Aorta (tissue), 5 donors: ENCODE measurements around the gene SIGLEC10. TPM values are rescaled to one million over a fixed set of nuclear protein-coding genes. Genes with fewer than 3 reads are reported as not detected.
"Not testable (repeated sequence)": the region's sequence is repeated elsewhere in the genome, so short reads cannot be mapped to it uniquely, and the experiment has no call there.

ENCODE experiments used
- ATAC-seq: fragments of 200-7000 bp; cut with Tn5 transposase; one replicate; pipeline ENCODE4 v1.9.1; 2022; ENCODE audit warnings: moderate library complexity; ENCODE audit not compliant: low FRiP score
- DNase-seq, 2 donors: peaks; one replicate each; pipeline ENCODE4 v3.0.0-alpha.2; 2020
- H3K27ac ChIP-seq, 2 donors: one replicate each; pipeline ENCODE4 v1.5.1; 2013; ENCODE audit warnings: low read length in 2 of 2, mild to moderate bottlenecking in 2 of 2, moderate library complexity in 2 of 2, control low read depth in 1 of 2, inconsistent platforms in 1 of 2, low read depth in 1 of 2
- H3K27me3 ChIP-seq, 2 donors: one replicate each; pipeline ENCODE4 v1.6.1; 2013; ENCODE audit warnings: control low read depth in 1 of 2, low read length in 1 of 2, mild to moderate bottlenecking in 1 of 2, moderate library complexity in 1 of 2; ENCODE audit not compliant: insufficient read depth in 2 of 2, control insufficient read depth in 1 of 2
- H3K36me3 ChIP-seq, 2 donors: one replicate each; pipeline ENCODE4 v1.6.1; 2013; ENCODE audit warnings: control low read depth in 1 of 2, low read length in 1 of 2, mild to moderate bottlenecking in 1 of 2; ENCODE audit not compliant: insufficient read depth in 2 of 2, control insufficient read depth in 1 of 2
- H3K4me1 ChIP-seq, 2 donors: one replicate each; pipeline ENCODE4 v1.6.1; 2013; ENCODE audit warnings: low read length in 2 of 2, control low read depth in 1 of 2, mild to moderate bottlenecking in 1 of 2, moderate library complexity in 1 of 2; ENCODE audit not compliant: insufficient read depth in 2 of 2, control insufficient read depth in 1 of 2
- H3K4me3 ChIP-seq, 2 donors: one replicate each; pipeline ENCODE4 v1.5.1; 2013; ENCODE audit warnings: low read length in 2 of 2, control low read depth in 1 of 2, mild to moderate bottlenecking in 1 of 2
- H3K9me3 ChIP-seq: one replicate; pipeline ENCODE4 v1.6.1; 2013; ENCODE audit warnings: mild to moderate bottlenecking, low read length; ENCODE audit not compliant: control insufficient read depth
- WGBS, 2 donors: extraction: QIAGEN DNeasy Blood & Tissue Kit; methylation state at CpG; one replicate each; pipeline ENCODE4 v1.1.7; 2013; 5-methylcytosine and 5-hydroxymethylcytosine counted together
- intact Hi-C, 2 donors: fragments of 100-400 bp; cut with DNase I; formaldehyde crosslinking; loops; one replicate each; pipeline versions ENCODE4 v1.14.2 to v1.15.0; 2022
- long read RNA-seq, 2 donors: library from polyadenylated mRNA; unstranded; transcript quantifications; one replicate each; pipeline ENCODE4 v2.0.0, GENCODE V29; 2020 to 2021
- polyA plus RNA-seq, 2 donors: library from polyadenylated mRNA; stranded (reverse); fragments of 200-250 nt; gene quantifications; one replicate each; pipeline ENCODE4 v1.2.3, GENCODE V29; 2013
- total RNA-seq, 2 donors: library from RNA; stranded (reverse); fragmentation: NEBNext Ultra II Directional; extraction: Animal tissue kit (Norgen Biotek cat#: 25700); gene quantifications; one replicate each; pipeline ENCODE4 v1.2.1, GENCODE V29; 2021
- donor health status: healthy with polysubstance abuse.
- donor health status: Bipolar disorder and iron deficiency.
- donor health status: DM: no; HTN: no; CAD: no.
- donor health status: DM: no; HTN: no; CAD: no.
- donor health status: DM: yes; HTN: yes; CAD: no.

SIGLEC10 gene
- total RNA-seq (1 to 10 TPM; 4.0 to 4.6 TPM), polyA plus RNA-seq (1 to 10 TPM; 1.2 to 4.6 TPM)
- long read RNA-seq, donor 1, partial matches to known transcripts: 5 of 7 reads
- long read RNA-seq, donor 1, other reads (novel, unspliced or antisense): 1 of 7 reads
- long read RNA-seq, donor 2, partial matches to known transcripts: 0 of 1 reads
- long read RNA-seq, donor 2, other reads (novel, unspliced or antisense): 0 of 1 reads

- intact Hi-C loops: no loop called here
- ATAC-seq (peak; percentile 19), DNase-seq (peak; percentile 80 to 84)
- Histone ChIP-seq H3K27me3 (no peaks in the 10 kb centered on the region), H3K27ac (no peak within 1 kb of the TSS), H3K4me3 (no peak within 1 kb of the TSS), H3K36me3 (no peaks in the 10 kb centered on the region), H3K4me1 (no peaks in the 10 kb centered on the region), H3K9me3 (no peaks in the 10 kb centered on the region)
- WGBS, 2 donors: 60 to 66% methylated on average over 20 to 21 of the region's 21 CpGs
Measured at GRCh38 chr19:51417107-51417809, at the start of gene SIGLEC10. TSS of gene SIGLEC10 (minus strand) at chr19:51417642. CDS start at chr19:51417581, 61 bp downstream.

GRCh38 chr19:51466723-51467122, 49.3 kb upstream of the SIGLEC10 start:
- Histone ChIP-seq H3K9me3 (no peaks in the 10 kb centered on the region), H3K27ac (no peak overlapping the region), H3K4me1 (no peaks in the 10 kb centered on the region), H3K36me3 (no peaks in the 10 kb centered on the region), H3K27me3 (no peaks in the 10 kb centered on the region), H3K4me3 (no peak overlapping the region)
- intact Hi-C loops: no loop called here
- ATAC-seq (no peak), DNase-seq (no peak)
- 54 to 59% methylated on average over 3 of the region's 3 CpGs for WGBS, 2 donors

GRCh38 chr19:51463976-51464581, 46.6 kb upstream of the SIGLEC10 start:
- not testable (repeated sequence) for H3K4me3 ChIP-seq

GRCh38 chr19:51462681-51463080, 45.2 kb upstream of the SIGLEC10 start:
- WGBS, 2 donors: 79 to 83% methylated on average over 10 of the region's 10 CpGs
- Histone ChIP-seq H3K36me3 (no peaks in the 10 kb centered on the region), H3K4me1 (no peaks in the 10 kb centered on the region), H3K9me3 (no peaks in the 10 kb centered on the region), H3K4me3 (no peak overlapping the region), H3K27me3 (no peaks in the 10 kb centered on the region), H3K27ac (no peak overlapping the region)
- DNase-seq: no peak
- intact Hi-C loops: no loop called here
- ATAC-seq: no peak

More at GRCh38 chr19:51463976-51464581, 46.6 kb upstream of the SIGLEC10 start:
- intact Hi-C loops, H3K36me3 ChIP-seq, H3K4me1 ChIP-seq, H3K27me3 ChIP-seq, DNase-seq, H3K27ac ChIP-seq, H3K9me3 ChIP-seq: not testable (repeated sequence)
- peak; percentile 53 for ATAC-seq
- 29 to 35% methylated on average over 13 to 15 of the region's 33 CpGs for WGBS, 2 donors

GRCh38 chr19:51462276-51462675, 44.8 kb upstream of the SIGLEC10 start:
- no peak overlapping the region for H3K27ac ChIP-seq
- DNase-seq: no peak
- no peaks in the 10 kb centered on the region for H3K36me3 ChIP-seq
- WGBS, 2 donors: 75 to 78% methylated on average over 6 to 7 of the region's 7 CpGs
- H3K27me3 ChIP-seq: no peaks in the 10 kb centered on the region
- intact Hi-C loops: no loop called here
- H3K4me3 ChIP-seq: no peak overlapping the region
- no peaks in the 10 kb centered on the region for H3K9me3 ChIP-seq
- H3K4me1 ChIP-seq: no peaks in the 10 kb centered on the region
- no peak for ATAC-seq

GRCh38 chr19:51461723-51462161, 44.3 kb upstream of the SIGLEC10 start:
- Histone ChIP-seq H3K4me1 (no peaks in the 10 kb centered on the region), H3K4me3 (no peak overlapping the region), H3K27me3 (no peaks in the 10 kb centered on the region), H3K27ac (no peak overlapping the region), H3K36me3 (no peaks in the 10 kb centered on the region), H3K9me3 (no peaks in the 10 kb centered on the region)
- WGBS, 2 donors: 71 to 79% methylated on average over 8 of the region's 8 CpGs
- intact Hi-C loops: no loop called here
- ATAC-seq (peak; percentile 23), DNase-seq (peak in 1 of 2 donors; percentile 60)

GRCh38 chr19:51460164-51460992, 42.9 kb upstream of the SIGLEC10 start:
- Histone ChIP-seq H3K4me1 (no peaks in the 10 kb centered on the region), H3K4me3 (no peak overlapping the region), H3K36me3 (no peaks in the 10 kb centered on the region), H3K9me3 (no peaks in the 10 kb centered on the region), H3K27me3 (no peaks in the 10 kb centered on the region), H3K27ac (no peak overlapping the region)
- no peak for ATAC-seq
- WGBS, 2 donors: 59 to 61% methylated on average over 13 of the region's 13 CpGs
- DNase-seq: no peak
- intact Hi-C loops: no loop called here

- ATAC-seq (no peak), DNase-seq (no peak)
- 75 to 77% methylated on average over 14 of the region's 14 CpGs for WGBS, 2 donors
- Histone ChIP-seq H3K27me3 (no peaks in the 10 kb centered on the region), H3K4me1 (no peaks in the 10 kb centered on the region), H3K4me3 (no peak overlapping the region), H3K9me3 (no peaks in the 10 kb centered on the region), H3K36me3 (no peaks in the 10 kb centered on the region), H3K27ac (no peak overlapping the region)
- intact Hi-C loops: no loop called here
Measured at GRCh38 chr19:51458899-51459505, 41.6 kb upstream of the SIGLEC10 start.
